HG03280 (cell line): ENCODE data around the gene CEMP1.
"Not testable (repeated sequence)": the region's sequence is repeated elsewhere in the genome, so short reads cannot be mapped to it uniquely, and the experiment has no call there.

ENCODE experiments used
- ATAC-seq: cut with Tn5 transposase; IDR thresholded peaks from one replicate; pipeline ENCODE4 v1.9.1; 2021; ENCODE audit warnings: mild to moderate bottlenecking, moderate library complexity; ENCODE audit not compliant: unreplicated experiment

The CEMP1 gene, protein sequence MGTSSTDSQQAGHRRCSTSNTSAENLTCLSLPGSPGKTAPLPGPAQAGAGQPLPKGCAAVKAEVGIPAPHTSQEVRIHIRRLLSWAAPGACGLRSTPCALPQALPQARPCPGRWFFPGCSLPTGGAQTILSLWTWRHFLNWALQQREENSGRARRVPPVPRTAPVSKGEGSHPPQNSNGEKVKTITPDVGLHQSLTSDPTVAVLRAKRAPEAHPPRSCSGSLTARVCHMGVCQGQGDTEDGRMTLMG

DNA sequence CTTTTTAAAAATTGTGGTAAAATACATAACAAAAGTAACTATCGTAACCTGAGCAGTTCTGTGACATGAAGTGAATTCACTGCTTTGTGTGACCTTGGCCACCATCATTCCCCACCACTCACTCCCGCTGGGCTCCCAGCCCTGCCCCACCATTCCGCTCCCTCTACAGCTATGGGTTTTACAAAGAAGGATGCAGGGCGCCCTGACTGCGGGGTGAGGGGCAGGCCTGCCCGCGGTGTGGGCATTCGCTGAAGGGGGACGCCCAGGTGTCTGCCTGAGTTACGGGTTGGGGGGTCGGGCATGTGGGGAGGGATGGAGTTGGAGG lies at the start of gene CEMP1:
CEMP1 (minus strand) TSS at position 38 of the 325 bp plus-strand sequence. CDS start 335 bp downstream, outside the sequence.
- ATAC-seq: no peak

DNA sequence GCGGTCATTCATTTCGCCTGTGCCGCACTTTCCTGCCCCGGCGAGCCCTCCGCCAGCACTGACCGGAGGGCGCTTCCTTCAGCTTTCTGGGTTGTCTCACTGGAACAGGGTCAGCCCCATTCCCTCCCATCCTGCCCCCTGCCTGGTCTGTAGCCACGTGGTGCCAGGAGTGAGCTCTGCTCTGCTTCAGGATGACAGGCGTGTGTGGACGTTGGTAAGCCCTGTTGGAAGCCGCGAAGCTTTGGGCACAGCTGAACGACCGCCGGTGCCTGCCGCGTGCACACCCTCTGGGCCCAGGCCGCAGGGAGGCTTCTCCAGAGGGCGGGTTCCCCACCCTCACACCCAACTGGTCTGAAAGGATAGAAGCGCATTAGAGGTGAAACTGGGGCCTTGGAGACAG lies 49.6 kb upstream of the CEMP1 start:
- ATAC-seq: not testable (repeated sequence)

GRCh38 chr16:2580143-2580542 lies 48.9 kb upstream of the CEMP1 start:
- not testable (repeated sequence) for ATAC-seq

- not testable (repeated sequence) for ATAC-seq
Measured at GRCh38 chr16:2578905-2579304, 47.7 kb upstream of the CEMP1 start.

- ATAC-seq: not testable (repeated sequence)
Measured at GRCh38 chr16:2577044-2577443, 45.8 kb upstream of the CEMP1 start.

- not testable (repeated sequence) for ATAC-seq
Measured at GRCh38 chr16:2575839-2576238, 44.6 kb upstream of the CEMP1 start.

DNA sequence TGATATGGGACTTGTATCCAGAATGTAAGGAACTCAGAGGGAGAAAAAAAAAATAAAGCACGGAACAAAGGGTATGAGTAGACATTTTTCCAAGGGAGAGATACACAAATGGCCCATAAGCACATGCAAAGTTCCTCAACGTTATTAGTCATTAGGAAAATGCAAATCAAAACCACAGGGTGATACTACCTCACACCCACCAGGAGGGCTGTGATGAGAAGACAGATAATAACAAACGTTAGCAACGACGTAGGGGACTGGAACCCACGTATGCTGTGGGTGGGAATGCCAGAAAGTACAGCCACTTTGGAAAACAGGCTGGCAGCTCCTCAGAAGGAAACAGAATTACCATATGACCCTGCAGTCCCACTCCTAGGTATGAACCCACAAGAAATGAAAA lies 41.5 kb upstream of the CEMP1 start:
- ATAC-seq: not testable (repeated sequence)

- not testable (repeated sequence) for ATAC-seq
Measured at GRCh38 chr16:2568573-2568972, 37.4 kb upstream of the CEMP1 start.

- not testable (repeated sequence) for ATAC-seq
Measured at GRCh38 chr16:2567506-2567905, 36.3 kb upstream of the CEMP1 start.

GRCh38 chr16:2560798-2561133 lies 29.6 kb upstream of the CEMP1 start:
- not testable (repeated sequence) for ATAC-seq

DNA sequence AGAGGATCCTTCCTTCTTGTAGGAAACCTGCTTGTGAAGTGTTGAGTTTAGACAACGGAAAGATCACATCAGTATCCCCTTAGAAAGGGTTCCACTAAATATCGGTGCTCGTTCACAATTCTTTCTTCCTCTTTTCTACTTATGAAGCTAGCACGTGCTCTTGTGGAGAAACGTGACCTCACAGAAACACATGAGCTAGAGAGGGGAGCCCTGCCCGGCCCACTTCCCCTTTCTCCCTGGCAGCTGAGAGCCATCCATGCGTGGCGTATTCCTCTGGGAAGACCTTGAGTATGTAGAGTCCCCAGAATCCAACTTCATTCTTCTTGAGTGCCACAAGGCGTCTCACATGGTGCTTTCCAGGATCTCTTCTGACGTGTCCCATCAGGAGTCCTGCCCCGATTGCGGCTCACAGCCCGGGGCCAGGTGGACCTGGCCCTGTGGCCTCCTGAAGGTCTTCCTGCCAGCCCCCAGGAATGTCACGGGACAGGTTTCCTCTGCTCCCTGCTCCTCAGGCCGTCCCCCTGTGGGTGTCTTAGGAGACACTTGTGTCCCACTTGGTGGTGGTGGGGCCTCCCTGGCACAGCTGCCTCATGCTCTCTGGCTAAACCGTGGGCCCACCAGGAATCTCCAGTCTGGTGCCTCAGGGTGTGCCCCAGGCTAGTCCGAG lies 29.1 kb upstream of the CEMP1 start:
- ATAC-seq: not testable (repeated sequence)

DNA sequence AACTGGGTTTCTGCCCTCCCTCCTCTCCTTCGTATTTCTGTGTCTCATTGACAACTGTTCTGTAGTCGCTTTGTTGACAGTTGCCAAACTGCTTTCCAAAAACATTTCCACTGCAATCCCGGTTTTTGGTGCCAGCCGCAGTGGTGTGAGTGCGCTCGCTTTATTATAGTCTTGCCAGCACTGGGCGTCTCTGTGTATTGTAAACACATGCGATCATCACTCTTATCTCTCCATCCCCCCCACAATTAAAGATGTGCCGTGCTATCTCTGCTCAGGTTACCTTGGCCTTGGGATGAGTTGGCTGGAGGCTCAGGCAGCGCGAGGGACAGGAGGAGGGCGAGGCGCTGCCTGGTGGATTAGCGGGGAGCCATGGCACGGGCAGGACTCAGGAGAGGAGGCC lies 25.9 kb upstream of the CEMP1 start:
- not testable (repeated sequence) for ATAC-seq

GRCh38 chr16:2554709-2555425 lies 23.7 kb upstream of the CEMP1 start:
- ATAC-seq: not testable (repeated sequence)

- not testable (repeated sequence) for ATAC-seq
Measured at GRCh38 chr16:2551420-2551889, 20.2 kb upstream of the CEMP1 start.

DNA sequence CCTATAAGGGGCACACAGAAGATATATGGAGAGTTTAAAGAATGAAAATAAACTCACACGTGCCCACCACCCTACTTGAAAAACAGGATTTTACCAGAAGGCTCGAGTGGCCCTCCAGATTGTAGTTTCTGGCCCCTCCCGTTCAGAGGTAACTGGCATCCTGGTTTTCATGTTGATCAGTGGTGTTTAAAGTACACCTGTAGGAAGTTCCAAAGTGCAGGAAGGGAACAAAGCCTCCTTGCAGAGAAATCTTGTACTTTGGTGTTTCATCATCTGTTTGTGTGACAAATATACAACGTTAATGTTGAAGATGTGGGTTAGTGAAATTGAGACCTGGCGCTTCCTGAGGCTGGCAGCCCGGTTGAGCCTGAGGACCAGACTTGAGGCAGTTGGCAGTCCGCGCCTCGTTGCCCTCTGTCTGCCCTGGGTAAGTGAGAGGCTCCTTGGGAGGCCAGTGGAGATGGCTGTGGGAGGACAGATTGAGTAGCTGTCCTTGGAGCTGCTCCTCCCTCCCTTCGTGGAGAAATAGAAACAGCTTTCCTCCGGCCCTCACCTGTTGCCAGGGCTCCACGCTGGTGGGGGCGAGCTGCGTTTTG lies 19.2 kb upstream of the CEMP1 start:
- ATAC-seq: not testable (repeated sequence)

- not testable (repeated sequence) for ATAC-seq
Measured at GRCh38 chr16:2543771-2544170, 12.6 kb upstream of the CEMP1 start.

- ATAC-seq: not testable (repeated sequence)
Measured at GRCh38 chr16:2541409-2541808, 10.2 kb upstream of the CEMP1 start.

- not testable (repeated sequence) for ATAC-seq
Measured at GRCh38 chr16:2540912-2541311, 9.7 kb upstream of the CEMP1 start.

DNA sequence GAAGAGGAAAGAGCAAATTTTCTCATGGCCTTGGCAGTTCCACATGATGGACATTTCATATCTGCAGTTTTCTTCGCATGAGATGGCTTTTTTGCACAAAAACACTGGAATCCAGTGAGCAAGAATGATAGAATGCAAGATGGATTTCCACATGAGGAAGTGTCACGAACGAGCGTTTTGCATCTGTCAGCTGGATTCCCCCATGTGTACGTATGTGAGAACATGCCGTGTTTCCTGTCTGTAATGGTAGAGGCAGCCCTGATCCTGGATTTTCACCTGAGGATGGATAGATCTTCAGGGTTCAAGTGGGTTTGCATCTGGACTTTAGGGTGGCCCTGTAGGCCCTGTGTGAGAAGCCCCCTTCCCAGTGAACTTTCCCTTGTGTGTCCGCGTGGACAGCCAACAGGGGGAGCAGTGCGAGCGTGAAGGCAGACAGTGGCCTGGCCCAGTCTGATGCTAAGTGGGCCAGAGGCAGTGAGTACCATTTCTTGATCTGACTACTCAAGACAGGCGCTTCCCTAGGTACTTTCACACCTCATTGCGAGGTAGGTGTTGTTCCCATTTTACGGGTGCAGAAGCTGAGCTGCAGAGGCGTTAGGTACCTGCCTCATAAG lies 8.7 kb upstream of the CEMP1 start:
- ATAC-seq: not testable (repeated sequence)

GRCh38 chr16:2539192-2539844 lies 8.1 kb upstream of the CEMP1 start:
- not testable (repeated sequence) for ATAC-seq
